Tongue (tissue), 2 donors: ENCODE data around the gene PLIN4. TPM values are rescaled to one million over a fixed set of nuclear protein-coding genes. Genes with fewer than 3 reads are reported as not detected.
"Not testable (repeated sequence)": the region's sequence is repeated elsewhere in the genome, so short reads cannot be mapped to it uniquely, and the experiment has no call there.

Source experiments
- DNase-seq: peaks from one replicate; pipeline ENCODE4 v3.0.0-alpha.2; 2015
- total RNA-seq: library from RNA; depleted of rRNA; stranded (reverse); fragments of >200 nt; gene quantifications from one replicate; pipeline ENCODE4 v1.2.3, GENCODE V29; 2014

PLIN4 gene
- total RNA-seq, result 38.0 TPM

- DNase-seq, result peak; percentile 47
Measured at GRCh38 chr19:4518345-4519171, at the start of gene PLIN4. PLIN4 (minus strand) TSS chr19:4518486; CDS start chr19:4518272, 214 bp downstream.

- DNase-seq, result peak; percentile 76
Measured at GRCh38 chr19:4567584-4568071, 49.3 kb upstream of the PLIN4 start.

- DNase-seq, result peak; percentile 83
Measured at GRCh38 chr19:4566402-4567051, 48.2 kb upstream of the PLIN4 start.

- DNase-seq, result not testable (repeated sequence)
Measured at GRCh38 chr19:4563562-4563961, 45.3 kb upstream of the PLIN4 start.

- DNase-seq, result not testable (repeated sequence)
Measured at GRCh38 chr19:4562085-4562484, 43.8 kb upstream of the PLIN4 start.

- no peak for DNase-seq
Measured at GRCh38 chr19:4559569-4559968, 41.3 kb upstream of the PLIN4 start, which contains the start of gene SEMA6B. SEMA6B (minus strand) TSS chr19:4559684; CDS start chr19:4558457, 1,227 bp downstream.

GRCh38 chr19:4557971-4558941 is 40.0 kb upstream of the PLIN4 start:
- DNase-seq, result peak; percentile 50

GRCh38 chr19:4557144-4557970 is 39.1 kb upstream of the PLIN4 start:
- no peak for DNase-seq

GRCh38 chr19:4556597-4557127 is 38.4 kb upstream of the PLIN4 start:
- no peak for DNase-seq

GRCh38 chr19:4555657-4556561 is 37.6 kb upstream of the PLIN4 start:
- no peak for DNase-seq

GRCh38 chr19:4554717-4555116 is 36.4 kb upstream of the PLIN4 start:
- no peak for DNase-seq

GRCh38 chr19:4553775-4554174 is 35.5 kb upstream of the PLIN4 start:
- no peak for DNase-seq

GRCh38 chr19:4553092-4553695 is 34.9 kb upstream of the PLIN4 start:
- DNase-seq, result no peak

GRCh38 chr19:4552525-4552819 is 34.2 kb upstream of the PLIN4 start:
- no peak for DNase-seq

GRCh38 chr19:4550479-4551050 is 32.3 kb upstream of the PLIN4 start:
- no peak for DNase-seq

- DNase-seq, result no peak
Measured at GRCh38 chr19:4550018-4550417, 31.7 kb upstream of the PLIN4 start.

- DNase-seq, result no peak
Measured at GRCh38 chr19:4548238-4548584, 29.9 kb upstream of the PLIN4 start.

GRCh38 chr19:4547303-4548237 is 29.3 kb upstream of the PLIN4 start:
- DNase-seq, result no peak
